GM21528 (cell line): ENCODE measurements around the gene MINK1.
"Not testable (repeated sequence)": the region's sequence is repeated elsewhere in the genome, so short reads cannot be mapped to it uniquely, and the experiment has no call there.

ENCODE experiments used
- ATAC-seq: cut with Tn5 transposase; IDR thresholded peaks from one replicate; pipeline ENCODE4 v1.9.1; 2021; ENCODE audit warnings: mild to moderate bottlenecking, moderate library complexity; ENCODE audit not compliant: unreplicated experiment, low FRiP score

Gene MINK1

DNA sequence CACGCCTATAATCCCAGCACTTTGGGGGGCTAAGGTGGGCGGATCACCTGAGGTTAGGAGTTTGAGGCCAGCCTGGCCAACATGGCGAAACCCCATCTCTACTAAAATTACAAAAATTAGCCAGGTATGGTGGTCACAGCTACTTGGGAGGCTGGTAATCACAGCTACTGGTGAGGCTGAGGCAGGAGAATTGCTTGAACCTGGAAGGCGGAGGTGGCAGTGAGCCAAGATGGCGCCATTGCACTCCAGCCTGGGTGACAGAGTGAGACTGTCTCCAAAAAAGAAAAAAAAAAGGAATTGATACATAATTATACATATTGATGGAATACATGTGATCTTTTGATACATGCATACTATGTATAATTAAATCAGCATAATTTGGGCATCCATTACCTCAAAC lies 34.4 kb downstream of the MINK1 start:
- not testable (repeated sequence) for ATAC-seq

DNA sequence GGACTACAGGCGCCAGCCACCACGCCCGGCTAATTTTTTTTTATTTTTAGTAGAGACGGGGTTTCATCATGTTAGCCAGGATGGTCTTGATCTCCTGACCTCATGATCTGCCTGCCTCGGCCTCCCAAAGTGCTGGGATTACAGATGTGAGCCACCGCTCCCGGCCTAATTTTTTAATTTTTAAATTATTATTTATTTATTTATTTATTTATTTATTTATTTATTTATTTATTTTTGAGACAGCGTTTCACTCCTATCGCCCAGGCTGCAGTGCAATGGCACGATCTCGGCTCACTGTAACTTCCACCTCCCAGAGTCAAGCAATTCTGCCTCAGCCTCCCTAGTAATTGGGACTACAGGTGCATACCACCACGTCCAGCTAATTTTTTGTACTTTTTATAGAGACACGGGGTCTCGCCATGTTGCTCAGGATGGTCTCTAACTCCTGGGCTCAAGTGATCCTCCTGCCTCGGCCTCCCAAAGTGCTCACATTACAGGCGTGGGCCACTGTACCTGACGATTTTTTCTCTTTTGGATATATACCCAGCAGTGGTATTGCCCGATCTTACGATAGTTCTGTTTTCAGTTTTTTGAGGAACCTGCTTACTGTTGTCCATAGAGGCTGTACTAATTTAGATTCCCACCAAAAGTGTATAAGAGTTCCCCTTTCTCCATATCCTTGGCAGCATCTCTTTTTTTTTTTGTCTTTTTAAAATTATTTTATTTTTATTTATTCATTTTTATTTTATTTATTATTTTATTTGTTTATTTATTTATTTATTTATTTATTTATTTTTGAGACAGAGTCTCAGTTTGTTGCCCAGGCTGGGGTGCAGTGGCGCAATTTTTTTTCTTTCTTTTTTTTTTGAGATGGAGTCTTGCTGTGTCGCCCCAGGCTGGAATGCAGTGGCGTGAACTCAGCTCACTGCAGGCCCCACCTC lies 36.2 kb downstream of the MINK1 start:
- not testable (repeated sequence) for ATAC-seq

DNA sequence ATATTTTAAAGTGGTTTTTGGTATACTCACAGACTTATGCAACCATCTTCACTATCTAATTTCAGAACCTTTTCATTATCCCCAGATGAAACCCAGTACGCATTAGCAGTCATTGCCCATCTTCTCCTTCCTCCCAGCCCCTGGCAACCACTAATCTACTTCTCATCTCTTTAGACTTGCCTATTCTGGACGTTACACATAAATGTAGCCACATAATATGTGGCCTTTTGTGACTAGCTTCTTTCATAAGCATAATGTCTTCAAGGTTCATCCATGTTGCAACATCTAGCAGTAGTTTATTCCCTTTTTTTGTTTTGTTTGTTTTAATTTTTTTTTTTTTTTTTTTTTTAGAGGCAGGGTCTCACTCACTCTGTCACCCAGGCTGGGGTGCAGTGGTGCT lies 37.7 kb downstream of the MINK1 start:
- ATAC-seq, result no peak

DNA sequence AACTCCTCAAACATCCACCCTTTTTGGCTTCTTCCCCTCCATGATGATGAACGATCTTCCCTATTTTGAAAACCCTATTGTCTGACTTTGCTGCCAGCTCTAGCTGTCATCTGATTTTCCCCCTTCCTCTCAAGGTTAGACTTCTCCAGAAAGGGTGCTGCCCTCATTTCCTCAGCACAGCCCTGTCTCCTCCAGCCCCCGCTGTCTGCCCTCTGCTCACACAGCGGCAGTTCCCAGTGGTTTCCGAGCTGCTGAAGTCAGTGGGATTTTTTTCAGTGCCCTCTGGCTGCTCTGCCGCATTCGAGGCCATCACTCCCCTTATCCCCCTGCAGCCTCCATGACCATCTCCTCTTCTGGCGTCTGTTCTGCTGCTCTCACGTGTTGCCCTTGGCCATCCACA lies 39.6 kb downstream of the MINK1 start:
- no peak for ATAC-seq

DNA sequence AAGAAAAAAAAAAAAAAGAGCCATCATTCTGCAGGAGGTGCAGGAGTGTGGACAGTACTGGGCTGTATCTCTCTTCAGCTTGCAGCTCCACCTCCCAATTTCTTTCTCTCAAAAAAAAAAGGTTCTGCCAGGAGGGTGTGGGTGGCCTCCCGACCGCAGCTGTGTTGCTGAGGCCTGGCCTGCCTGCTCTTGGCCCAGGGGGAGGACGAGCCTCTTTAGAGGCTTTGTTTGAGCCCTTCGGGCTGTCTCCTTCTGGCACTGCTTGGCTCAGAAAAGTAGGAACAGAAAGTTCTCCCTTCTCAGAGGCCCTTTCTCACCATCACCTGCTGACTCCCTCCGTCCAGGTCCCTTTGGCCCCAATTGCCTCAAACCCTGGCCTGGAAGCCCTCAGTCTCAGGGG lies 43.9 kb downstream of the MINK1 start:
- ATAC-seq, result no peak

DNA sequence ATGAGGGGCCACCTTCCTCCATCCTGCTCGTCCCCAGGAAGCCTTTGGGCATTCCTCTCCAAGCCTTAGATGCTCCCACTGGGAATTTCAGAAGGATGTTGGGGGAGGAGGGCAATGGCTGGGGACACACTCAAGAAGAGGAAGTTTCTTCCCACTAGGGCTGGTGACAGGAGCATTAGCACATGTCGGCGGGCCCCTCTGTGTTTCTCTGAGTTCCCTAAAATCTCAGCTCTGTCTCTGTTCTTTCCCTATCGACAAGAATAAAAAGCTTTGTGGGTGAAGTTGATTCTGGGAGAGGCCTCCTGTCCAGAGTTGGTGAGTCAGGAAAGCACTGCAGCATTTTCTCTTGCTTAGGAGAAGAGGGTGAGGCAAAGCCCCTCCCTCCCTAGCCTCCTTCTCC lies 46.5 kb downstream of the MINK1 start:
- ATAC-seq, result no peak

DNA sequence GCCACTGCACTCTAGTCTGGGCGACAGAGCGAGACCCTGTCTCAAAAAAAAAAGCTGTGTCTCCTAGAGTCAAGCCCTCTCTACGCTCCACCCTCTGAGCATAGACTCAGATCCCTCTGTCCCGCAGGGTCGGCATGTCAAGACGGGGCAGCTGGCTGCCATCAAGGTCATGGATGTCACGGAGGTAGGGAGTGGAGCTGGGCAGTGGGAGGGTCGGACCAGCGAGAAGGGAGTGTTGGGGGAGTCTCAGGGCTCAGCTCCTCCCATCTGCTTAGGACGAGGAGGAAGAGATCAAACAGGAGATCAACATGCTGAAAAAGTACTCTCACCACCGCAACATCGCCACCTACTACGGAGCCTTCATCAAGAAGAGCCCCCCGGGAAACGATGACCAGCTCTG lies 47.7 kb downstream of the MINK1 start:
- ATAC-seq, result no peak

DNA sequence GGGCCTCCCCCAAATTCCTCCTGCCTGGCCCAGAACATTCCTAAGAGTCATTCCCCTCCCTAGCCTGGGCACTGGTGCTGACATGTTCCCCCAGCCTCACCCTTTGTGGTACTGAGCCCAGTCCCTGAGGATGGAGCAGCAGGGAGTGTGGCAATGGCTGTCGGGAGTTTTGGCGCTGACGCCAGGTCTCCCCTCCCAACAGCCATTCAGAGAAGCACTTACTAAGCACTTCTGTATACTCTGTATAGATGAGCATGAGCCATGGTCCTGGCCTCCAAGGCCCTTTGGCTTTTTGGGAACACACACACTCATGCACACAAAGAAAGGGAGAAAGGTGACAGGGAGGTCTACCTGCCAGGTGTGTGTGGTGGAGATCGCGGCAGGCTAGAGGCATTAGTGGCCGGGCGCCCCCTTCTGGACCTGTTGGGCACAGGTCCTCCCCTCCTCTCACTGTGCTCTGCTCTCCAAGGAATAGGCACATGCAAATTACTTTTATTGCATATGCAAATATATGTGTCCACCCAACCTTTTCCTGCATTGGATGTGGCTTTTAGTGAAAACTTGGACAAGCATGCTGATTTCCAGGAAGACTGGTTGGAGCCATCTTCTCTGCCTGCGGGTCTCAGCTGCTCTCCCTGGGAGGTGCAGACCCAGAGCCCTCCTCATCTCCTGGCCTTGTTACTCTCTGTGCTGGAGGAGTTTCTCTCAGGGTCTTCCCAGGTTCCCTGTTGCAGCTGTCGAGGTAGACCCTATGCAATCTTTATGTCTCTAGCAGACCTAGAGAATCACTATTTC lies 48.8 kb downstream of the MINK1 start:
- no peak for ATAC-seq

DNA sequence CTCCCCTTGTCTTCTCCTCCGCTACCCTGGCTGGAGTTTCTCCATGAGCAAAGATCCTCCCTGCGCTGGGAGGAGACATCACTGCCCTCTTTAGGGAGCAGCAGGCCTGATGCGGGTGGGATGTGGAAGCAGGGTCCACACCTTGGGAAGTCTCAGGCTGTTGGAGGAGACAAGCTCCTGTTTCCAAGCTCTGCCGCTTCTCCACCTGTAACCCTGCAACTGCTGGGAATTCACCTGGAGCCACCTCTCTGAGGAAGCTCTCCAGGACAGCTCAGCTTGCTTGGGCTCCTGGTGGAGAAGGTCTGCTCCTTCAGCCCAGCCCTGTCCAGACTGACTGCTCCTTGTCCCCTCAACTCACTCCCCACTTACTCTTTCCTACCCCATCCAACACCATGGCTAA lies 51.3 kb downstream of the MINK1 start:
- ATAC-seq, result no peak

DNA sequence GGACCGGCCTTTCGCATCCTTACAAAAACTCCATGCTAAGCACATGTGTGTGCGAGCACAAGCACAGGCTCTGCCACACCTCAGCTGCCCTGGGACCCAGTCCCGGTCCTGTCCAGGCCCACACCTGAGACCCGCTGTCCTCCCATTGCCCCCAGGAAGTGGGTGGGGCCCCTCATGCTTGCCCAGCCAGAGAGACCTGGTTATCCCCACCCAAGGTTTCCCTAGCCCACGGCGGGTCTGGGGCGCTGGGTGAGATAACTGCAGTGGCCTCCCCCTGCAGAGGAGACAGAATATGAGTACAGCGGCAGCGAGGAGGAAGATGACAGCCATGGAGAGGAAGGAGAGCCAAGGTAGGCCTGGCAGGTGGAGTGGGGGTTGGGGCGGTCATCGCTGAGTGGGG lies 53.7 kb downstream of the MINK1 start:
- no peak for ATAC-seq

DNA sequence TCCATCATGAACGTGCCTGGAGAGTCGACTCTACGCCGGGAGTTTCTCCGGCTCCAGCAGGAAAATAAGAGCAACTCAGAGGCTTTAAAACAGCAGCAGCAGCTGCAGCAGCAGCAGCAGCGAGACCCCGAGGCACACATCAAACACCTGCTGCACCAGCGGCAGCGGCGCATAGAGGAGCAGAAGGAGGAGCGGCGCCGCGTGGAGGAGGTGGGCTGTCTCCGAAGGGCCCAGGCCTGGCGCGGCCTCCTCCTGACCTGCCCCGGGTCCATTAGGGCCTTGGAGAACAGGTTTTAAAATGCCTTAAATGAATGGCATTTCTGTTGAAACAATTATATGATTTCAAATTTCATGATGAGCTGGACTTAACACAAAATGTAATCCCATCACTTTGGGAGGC lies 54.4 kb downstream of the MINK1 start:
- ATAC-seq, result no peak

DNA sequence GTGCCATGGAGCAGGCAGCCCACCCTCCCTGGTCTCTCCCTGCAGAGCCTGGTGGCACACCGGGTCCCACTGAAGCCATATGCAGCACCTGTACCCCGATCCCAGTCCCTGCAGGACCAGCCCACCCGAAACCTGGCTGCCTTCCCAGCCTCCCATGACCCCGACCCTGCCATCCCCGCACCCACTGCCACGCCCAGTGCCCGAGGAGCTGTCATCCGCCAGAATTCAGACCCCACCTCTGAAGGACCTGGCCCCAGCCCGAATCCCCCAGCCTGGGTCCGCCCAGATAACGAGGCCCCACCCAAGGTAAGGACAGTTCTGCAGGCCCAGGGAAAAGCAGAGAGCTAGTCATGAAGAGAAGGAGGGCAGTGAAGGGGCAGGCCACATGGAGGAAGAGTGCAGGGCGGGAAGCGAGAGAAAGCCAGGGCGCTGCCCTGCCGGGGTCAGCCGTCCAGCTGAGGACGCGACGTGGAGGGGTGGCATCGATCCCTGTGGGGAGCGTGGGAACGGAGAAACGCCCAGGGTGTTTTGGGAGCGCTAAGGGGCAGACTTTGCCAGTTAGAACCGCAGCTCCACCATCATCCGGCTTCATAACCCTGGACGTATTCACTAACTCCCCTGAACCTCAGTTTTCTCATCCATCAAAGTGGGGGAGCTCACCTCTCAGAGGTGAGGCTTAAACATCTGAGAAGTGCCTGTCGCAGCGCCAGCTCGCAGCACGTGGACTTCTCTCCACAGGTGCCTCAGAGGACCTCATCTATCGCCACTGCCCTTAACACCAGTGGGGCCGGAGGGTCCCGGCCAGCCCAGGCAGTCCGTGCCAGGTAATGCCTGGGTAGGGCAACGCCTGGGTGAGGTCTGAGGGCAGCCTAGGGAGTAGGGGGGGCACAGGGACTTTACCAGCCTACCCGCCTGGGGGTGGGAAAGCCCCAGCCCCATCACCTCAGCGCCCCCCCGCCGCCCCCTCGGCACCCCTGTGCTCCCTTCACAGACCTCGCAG lies 58.6 kb downstream of the MINK1 start:
- ATAC-seq, result no peak

DNA sequence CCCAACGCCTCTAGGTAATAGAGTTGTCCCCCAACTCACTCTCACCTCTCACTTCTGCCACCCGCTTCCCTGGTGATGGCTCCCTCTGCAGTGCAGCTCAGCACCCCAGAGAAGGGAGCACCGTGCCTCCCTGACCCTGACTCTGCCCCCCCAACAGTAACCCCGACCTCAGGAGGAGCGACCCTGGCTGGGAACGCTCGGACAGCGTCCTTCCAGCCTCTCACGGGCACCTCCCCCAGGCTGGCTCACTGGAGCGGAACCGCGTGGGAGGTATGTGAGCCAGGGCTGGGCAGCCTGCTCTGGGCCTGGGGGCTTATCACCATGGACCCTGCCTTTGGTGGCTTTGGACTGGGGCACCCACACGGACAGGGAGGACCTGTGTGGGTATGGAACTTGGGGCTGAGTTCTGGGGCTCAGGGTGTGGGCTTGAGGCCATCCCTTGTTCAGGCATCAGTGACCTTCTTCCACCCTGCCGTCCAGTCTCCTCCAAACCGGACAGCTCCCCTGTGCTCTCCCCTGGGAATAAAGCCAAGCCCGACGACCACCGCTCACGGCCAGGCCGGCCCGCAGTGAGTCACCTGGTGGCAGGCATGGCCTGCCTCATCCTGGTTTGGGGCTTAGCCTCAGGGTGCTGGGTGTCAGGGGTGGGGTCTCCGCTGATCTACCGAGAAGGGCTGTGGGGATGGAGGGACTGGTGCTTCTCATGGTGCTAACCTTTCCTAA lies 59.5 kb downstream of the MINK1 start:
- no peak for ATAC-seq

DNA sequence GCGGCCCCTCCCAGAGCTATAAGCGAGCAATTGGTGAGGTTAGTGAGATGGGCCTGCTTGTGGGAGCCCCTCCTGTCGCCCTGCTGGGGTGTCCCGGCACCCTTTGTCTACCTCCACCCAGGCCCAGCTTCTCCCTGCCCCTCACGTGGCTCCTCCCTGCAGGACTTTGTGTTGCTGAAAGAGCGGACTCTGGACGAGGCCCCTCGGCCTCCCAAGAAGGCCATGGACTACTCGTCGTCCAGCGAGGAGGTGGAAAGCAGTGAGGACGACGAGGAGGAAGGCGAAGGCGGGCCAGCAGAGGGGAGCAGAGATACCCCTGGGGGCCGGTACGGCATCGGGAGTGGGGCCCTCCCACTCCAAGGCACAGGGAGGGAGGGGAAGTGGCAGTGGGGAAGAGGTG lies 60.1 kb downstream of the MINK1 start:
- ATAC-seq, result no peak

DNA sequence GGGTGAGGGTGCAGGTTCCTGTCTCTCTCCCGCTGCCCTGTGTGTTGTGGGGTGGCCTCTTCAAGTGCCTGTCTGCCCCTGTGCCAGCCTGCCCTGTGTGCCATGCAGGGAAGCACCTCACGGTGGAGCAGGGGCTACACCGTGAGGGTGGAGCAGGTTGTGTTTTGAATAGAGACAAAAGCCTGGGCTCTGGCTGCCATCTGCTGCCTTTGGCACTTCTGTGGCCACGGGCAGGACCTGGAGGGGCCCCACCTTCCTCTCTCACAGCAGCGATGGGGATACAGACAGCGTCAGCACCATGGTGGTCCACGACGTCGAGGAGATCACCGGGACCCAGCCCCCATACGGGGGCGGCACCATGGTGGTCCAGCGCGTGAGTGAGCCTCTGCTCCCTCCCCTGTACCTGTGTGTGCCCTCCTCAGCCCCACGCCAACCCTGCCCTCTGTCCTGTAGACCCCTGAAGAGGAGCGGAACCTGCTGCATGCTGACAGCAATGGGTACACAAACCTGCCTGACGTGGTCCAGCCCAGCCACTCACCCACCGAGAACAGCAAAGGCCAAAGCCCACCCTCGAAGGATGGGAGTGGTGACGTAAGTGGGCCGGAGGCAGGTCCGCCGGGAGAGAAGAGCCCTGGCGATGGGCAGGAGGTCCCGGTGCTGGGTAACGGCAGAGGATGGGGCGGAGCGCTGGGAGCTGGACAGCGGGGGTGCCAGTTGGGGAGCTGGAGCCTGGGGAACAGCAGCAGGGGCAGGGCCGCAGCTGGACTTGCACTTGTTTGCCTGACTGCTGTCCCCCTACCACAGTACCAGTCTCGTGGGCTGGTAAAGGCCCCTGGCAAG lies 60.8 kb downstream of the MINK1 start:
- no peak for ATAC-seq

DNA sequence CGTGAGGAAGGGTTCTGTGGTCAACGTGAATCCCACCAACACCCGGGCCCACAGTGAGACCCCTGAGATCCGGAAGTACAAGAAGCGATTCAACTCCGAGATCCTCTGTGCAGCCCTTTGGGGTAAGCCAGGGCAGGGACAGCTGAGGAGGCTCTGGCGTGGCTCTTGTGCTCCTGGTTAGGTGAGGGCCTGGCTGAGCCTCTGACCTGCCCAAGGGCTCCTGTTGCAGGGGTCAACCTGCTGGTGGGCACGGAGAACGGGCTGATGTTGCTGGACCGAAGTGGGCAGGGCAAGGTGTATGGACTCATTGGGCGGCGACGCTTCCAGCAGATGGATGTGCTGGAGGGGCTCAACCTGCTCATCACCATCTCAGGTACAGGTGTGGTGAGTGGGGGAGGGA lies 62.0 kb downstream of the MINK1 start:
- ATAC-seq, result no peak

DNA sequence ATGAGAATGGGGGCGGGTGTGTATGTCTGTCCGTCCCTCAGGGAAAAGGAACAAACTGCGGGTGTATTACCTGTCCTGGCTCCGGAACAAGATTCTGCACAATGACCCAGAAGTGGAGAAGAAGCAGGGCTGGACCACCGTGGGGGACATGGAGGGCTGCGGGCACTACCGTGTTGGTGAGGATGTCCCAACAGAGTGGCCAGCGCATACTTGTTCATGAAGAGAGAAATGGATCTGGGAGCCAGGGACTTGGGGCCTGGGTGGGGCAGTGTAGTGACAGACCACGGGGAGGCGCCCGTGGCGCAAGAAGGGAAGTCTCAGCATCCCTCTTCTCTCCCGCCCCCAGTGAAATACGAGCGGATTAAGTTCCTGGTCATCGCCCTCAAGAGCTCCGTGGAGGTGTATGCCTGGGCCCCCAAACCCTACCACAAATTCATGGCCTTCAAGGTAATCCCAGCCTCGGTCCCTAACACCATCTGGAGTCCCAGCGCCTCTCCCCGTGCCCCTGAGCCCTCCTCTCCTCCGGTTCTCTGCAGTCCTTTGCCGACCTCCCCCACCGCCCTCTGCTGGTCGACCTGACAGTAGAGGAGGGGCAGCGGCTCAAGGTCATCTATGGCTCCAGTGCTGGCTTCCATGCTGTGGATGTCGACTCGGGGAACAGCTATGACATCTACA lies 62.7 kb downstream of the MINK1 start:
- no peak for ATAC-seq
